Measurements from ENCODE around the gene CHD9.

The CHD9 gene

DNA sequence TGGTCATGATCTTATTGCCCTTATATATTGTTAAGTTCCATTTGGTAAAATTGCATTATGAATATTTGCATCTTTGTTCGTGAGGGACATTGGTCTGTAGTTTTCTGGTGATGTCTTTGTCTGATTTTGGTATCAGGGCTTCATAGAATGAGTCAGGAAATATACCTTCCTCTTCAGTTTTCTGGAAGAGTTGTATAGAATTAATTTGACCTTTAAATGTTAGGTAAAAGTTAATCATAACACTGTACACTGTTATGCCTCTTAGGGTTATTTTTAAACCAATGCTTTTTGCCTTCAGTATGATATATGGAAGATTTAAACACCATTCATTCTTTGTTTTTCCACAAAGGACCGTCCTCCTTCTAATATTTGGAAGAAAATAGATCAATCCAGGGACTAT, 180.0 kb downstream of the CHD9 start:
- TF ChIP-seq TAF1 (IDR thresholded peaks at IDR 0.05; ENCODE audit: borderline replicate concordance, insufficient read depth, low read length) (no peak), FOXP2 (optimal IDR thresholded peaks at IDR 0.05; ENCODE audit: borderline replicate concordance, extremely low read depth, extremely low read length, insufficient read depth) (no peak), POLR2AphosphoS5 (IDR thresholded peaks at IDR 0.05; ENCODE audit: low read depth, low read length) (no peak), SIN3A (IDR thresholded peaks at IDR 0.05; ENCODE audit: borderline replicate concordance, insufficient read depth, low read length) (no peak)
- TF ChIP-seq, protein P1, sequence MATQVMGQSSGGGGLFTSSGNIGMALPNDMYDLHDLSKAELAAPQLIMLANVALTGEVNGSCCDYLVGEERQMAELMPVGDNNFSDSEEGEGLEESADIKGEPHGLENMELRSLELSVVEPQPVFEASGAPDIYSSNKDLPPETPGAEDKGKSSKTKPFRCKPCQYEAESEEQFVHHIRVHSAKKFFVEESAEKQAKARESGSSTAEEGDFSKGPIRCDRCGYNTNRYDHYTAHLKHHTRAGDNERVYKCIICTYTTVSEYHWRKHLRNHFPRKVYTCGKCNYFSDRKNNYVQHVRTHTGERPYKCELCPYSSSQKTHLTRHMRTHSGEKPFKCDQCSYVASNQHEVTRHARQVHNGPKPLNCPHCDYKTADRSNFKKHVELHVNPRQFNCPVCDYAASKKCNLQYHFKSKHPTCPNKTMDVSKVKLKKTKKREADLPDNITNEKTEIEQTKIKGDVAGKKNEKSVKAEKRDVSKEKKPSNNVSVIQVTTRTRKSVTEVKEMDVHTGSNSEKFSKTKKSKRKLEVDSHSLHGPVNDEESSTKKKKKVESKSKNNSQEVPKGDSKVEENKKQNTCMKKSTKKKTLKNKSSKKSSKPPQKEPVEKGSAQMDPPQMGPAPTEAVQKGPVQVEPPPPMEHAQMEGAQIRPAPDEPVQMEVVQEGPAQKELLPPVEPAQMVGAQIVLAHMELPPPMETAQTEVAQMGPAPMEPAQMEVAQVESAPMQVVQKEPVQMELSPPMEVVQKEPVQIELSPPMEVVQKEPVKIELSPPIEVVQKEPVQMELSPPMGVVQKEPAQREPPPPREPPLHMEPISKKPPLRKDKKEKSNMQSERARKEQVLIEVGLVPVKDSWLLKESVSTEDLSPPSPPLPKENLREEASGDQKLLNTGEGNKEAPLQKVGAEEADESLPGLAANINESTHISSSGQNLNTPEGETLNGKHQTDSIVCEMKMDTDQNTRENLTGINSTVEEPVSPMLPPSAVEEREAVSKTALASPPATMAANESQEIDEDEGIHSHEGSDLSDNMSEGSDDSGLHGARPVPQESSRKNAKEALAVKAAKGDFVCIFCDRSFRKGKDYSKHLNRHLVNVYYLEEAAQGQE (IDR thresholded peaks at IDR 0.05; ENCODE audit: insufficient read depth in 1 of 2, low read depth in 2 of 2, low read length in 2 of 2): no peak

- TF ChIP-seq, protein P1 (IDR thresholded peaks at IDR 0.05; ENCODE audit: insufficient read depth in 1 of 2, low read depth in 2 of 2, low read length in 2 of 2): no peak
- TF ChIP-seq SIN3A (IDR thresholded peaks at IDR 0.05; ENCODE audit: borderline replicate concordance, insufficient read depth, low read length) (no peak), POLR2AphosphoS5 (IDR thresholded peaks at IDR 0.05; ENCODE audit: low read depth, low read length) (no peak), FOXP2 (optimal IDR thresholded peaks at IDR 0.05; ENCODE audit: borderline replicate concordance, extremely low read depth, extremely low read length, insufficient read depth) (no peak), TAF1 (IDR thresholded peaks at IDR 0.05; ENCODE audit: borderline replicate concordance, insufficient read depth, low read length) (no peak)
Observed at GRCh38 chr16:53235851-53236250, 181.1 kb downstream of the CHD9 start.

DNA sequence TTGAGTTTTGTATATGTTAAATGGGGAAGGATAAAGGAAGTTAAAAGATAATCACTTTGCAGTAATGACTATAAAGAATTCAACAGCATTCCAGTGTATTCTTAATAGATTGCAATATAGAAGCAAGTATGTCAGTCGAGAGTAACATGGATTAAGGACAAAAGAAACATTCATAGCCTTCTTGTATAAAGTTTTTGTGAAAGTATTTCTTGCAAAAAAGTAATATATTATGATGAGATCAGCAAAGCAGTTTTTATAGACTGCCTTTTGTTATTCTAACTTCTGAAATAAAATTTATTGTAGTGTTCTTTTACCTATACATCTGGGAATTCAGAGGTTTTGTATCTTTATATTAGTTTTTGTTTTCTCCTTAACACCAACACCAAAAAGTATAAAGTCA, 194.5 kb downstream of the CHD9 start:
- TF ChIP-seq SIN3A (IDR thresholded peaks at IDR 0.05; ENCODE audit: borderline replicate concordance, insufficient read depth, low read length): no peak
- no peak for TF ChIP-seq POLR2AphosphoS5 (IDR thresholded peaks at IDR 0.05; ENCODE audit: low read depth, low read length)
- no peak for TF ChIP-seq TAF1 (IDR thresholded peaks at IDR 0.05; ENCODE audit: borderline replicate concordance, insufficient read depth, low read length)
- no peak for TF ChIP-seq FOXP2 (optimal IDR thresholded peaks at IDR 0.05; ENCODE audit: borderline replicate concordance, extremely low read depth, extremely low read length, insufficient read depth)
- TF ChIP-seq, protein P1 (IDR thresholded peaks at IDR 0.05; ENCODE audit: insufficient read depth in 1 of 2, low read depth in 2 of 2, low read length in 2 of 2): no peak

DNA sequence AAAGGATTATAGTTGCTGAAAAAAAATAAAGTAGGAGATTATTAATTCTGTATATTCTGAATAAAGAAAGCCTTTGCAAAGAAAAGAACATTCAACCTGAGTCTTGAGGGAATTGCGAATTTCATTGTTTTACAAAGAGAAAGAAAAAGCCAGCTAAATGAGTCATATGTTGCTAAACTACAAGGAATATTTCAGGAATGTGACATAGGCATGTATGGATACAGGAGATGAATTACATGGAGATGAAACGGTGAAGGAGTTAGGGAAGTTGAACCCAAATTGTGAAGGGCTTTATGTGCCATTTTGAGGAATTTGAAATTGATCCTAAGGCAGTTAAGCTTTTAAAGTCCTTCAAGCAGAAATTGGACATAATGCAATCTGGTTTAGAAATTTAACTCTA, 202.2 kb downstream of the CHD9 start:
- no peak for TF ChIP-seq POLR2AphosphoS5 (IDR thresholded peaks at IDR 0.05; ENCODE audit: low read depth, low read length)
- no peak for TF ChIP-seq TAF1 (IDR thresholded peaks at IDR 0.05; ENCODE audit: borderline replicate concordance, insufficient read depth, low read length)
- no peak for TF ChIP-seq SIN3A (IDR thresholded peaks at IDR 0.05; ENCODE audit: borderline replicate concordance, insufficient read depth, low read length)
- TF ChIP-seq FOXP2 (optimal IDR thresholded peaks at IDR 0.05; ENCODE audit: borderline replicate concordance, extremely low read depth, extremely low read length, insufficient read depth): no peak
- TF ChIP-seq, protein P1 (IDR thresholded peaks at IDR 0.05; ENCODE audit: insufficient read depth in 1 of 2, low read depth in 2 of 2, low read length in 2 of 2): no peak

GRCh38 chr16:53258809-53259208, 204.0 kb downstream of the CHD9 start:
- TF ChIP-seq, protein P1 (IDR thresholded peaks at IDR 0.05; ENCODE audit: insufficient read depth in 1 of 2, low read depth in 2 of 2, low read length in 2 of 2): no peak
- no peak for TF ChIP-seq SIN3A (IDR thresholded peaks at IDR 0.05; ENCODE audit: borderline replicate concordance, insufficient read depth, low read length)
- TF ChIP-seq FOXP2 (optimal IDR thresholded peaks at IDR 0.05; ENCODE audit: borderline replicate concordance, extremely low read depth, extremely low read length, insufficient read depth): no peak
- TF ChIP-seq POLR2AphosphoS5 (IDR thresholded peaks at IDR 0.05; ENCODE audit: low read depth, low read length): no peak
- no peak for TF ChIP-seq TAF1 (IDR thresholded peaks at IDR 0.05; ENCODE audit: borderline replicate concordance, insufficient read depth, low read length)

Data from PFSK-1 (cell line).